Stomach smooth muscle (tissue), 2 donors: ENCODE results near the gene C16orf96.

Source experiments
- H3K27ac ChIP-seq: one replicate; pipeline ENCODE4 v1.7.0; 2013; ENCODE audit warnings: mild to moderate bottlenecking, low read length, inconsistent platforms
- H3K27me3 ChIP-seq, 2 donors: one replicate each; pipeline ENCODE4 v1.7.0; 2013; ENCODE audit warnings: low read length in 2 of 2; ENCODE audit not compliant: insufficient read depth in 2 of 2, control insufficient read depth in 1 of 2
- H3K36me3 ChIP-seq, 2 donors: one replicate each; pipeline ENCODE4 v1.7.0; 2013; ENCODE audit warnings: low read length in 2 of 2; ENCODE audit not compliant: control insufficient read depth in 2 of 2, insufficient read depth in 2 of 2
- H3K4me1 ChIP-seq: one replicate; pipeline ENCODE4 v1.7.0; 2013; ENCODE audit warnings: low read length; ENCODE audit not compliant: control insufficient read depth, insufficient read depth
- H3K4me3 ChIP-seq, 2 donors: one replicate each; pipeline ENCODE4 v1.7.0; 2013; ENCODE audit warnings: low read length in 2 of 2
- H3K9ac ChIP-seq, 2 donors: one replicate each; pipeline ENCODE4 v1.7.0; 2013; ENCODE audit warnings: low read length in 2 of 2, mild to moderate bottlenecking in 1 of 2
- H3K9me3 ChIP-seq, 2 donors: one replicate each; pipeline ENCODE4 v1.7.0; 2013; ENCODE audit warnings: low read length in 2 of 2; ENCODE audit not compliant: control insufficient read depth in 2 of 2
- donor health status: healthy.
- donor health status: Pancreatic carcinoma.

C16orf96 gene

GRCh38 chr16:4588386-4588785 is 32.2 kb downstream of the C16orf96 start:
- no peaks in the 10 kb centered on the region for H3K4me1 ChIP-seq
- no peak overlapping the region for H3K4me3 ChIP-seq

DNA sequence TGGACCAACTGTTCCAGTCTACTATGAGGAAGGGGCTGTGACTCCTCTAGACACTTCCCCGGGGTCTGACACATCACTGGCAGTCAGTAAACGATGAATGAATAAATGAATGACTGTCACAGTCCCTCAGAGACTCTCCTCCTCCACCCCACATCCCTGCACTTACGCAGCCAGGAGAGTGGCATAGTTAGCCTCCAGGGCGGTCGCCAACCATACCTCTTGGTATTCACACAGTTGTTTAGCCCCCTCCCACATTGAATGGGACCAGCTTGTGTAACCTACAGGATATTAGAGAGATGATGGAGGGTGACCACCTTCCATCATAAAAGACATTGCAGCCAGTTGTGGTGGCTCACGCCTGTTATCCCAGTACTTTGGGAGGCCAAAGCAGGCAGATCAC is 32.8 kb downstream of the C16orf96 start:
- H3K27ac ChIP-seq: no peak overlapping the region
- H3K4me3 ChIP-seq: no peak overlapping the region
- no peak overlapping the region for H3K9ac ChIP-seq
- H3K4me1 ChIP-seq: no peaks in the 10 kb centered on the region
- H3K36me3 ChIP-seq: no peaks in the 10 kb centered on the region
- peaks cover 0 to 3% of the 10 kb centered on the region in 2 donors for H3K9me3 ChIP-seq
- peaks cover 0 to 13% of the 10 kb centered on the region in 2 donors for H3K27me3 ChIP-seq

More at GRCh38 chr16:4588386-4588785, 32.2 kb downstream of the C16orf96 start:
- peaks cover 0 to 3% of the 10 kb centered on the region in 2 donors for H3K9me3 ChIP-seq
- H3K36me3 ChIP-seq: no peaks in the 10 kb centered on the region
- H3K9ac ChIP-seq: no peak overlapping the region
- H3K27ac ChIP-seq: no peak overlapping the region
- H3K27me3 ChIP-seq: peaks cover 0 to 13% of the 10 kb centered on the region in 2 donors

GRCh38 chr16:4591191-4591590 is 35.1 kb downstream of the C16orf96 start:
- Histone ChIP-seq H3K4me1 (no peaks in the 10 kb centered on the region), H3K4me3 (no peak overlapping the region), H3K9ac (no peak overlapping the region), H3K36me3 (no peaks in the 10 kb centered on the region), H3K9me3 (peaks cover 0 to 3% of the 10 kb centered on the region in 2 donors), H3K27me3 (peaks cover 0 to 11% of the 10 kb centered on the region in 2 donors), H3K27ac (no peak overlapping the region)

DNA sequence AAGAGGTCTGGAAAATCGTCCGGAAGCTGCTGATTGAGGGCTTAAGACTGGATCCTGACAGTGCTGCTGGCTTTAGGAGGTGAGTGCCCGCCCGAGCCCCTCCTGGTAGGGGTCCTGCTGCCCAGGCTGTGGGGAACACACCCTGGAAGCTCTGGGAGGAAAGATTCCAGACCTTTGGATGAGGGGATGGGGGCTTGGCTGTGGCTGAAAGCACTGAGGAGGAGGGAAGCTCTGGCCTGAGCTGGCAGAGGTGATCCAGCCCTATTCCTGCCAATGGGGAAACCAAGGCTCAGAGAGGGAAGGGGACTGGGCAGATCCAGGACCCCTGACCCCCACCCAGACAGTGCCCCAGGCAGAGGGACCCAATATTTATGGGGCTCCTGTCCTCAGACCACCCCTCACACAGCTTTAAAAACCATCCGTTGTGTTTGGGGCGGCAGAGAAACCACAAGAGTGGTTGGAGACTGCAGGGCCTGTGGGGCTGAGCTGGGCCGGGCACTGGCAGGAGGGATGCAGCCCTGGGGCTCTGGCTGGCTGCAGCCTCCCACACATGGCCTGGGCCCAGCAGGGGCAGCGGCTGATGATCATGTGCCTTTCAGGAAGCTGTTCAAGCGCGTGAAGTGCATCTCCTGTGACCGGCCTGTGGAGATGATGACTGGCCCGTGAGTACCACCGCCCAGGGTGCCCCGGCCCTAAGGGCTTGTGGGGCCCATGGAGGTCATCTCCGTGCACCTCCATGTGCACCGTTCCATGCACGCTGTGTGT is 35.7 kb downstream of the C16orf96 start:
- H3K9me3 ChIP-seq: peaks cover 0 to 3% of the 10 kb centered on the region in 2 donors
- no peak overlapping the region for H3K9ac ChIP-seq
- peaks cover 0 to 7% of the 10 kb centered on the region in 2 donors for H3K27me3 ChIP-seq
- no peaks in the 10 kb centered on the region for H3K4me1 ChIP-seq
- H3K27ac ChIP-seq: no peak overlapping the region
- H3K36me3 ChIP-seq: no peaks in the 10 kb centered on the region
- no peak overlapping the region for H3K4me3 ChIP-seq

DNA sequence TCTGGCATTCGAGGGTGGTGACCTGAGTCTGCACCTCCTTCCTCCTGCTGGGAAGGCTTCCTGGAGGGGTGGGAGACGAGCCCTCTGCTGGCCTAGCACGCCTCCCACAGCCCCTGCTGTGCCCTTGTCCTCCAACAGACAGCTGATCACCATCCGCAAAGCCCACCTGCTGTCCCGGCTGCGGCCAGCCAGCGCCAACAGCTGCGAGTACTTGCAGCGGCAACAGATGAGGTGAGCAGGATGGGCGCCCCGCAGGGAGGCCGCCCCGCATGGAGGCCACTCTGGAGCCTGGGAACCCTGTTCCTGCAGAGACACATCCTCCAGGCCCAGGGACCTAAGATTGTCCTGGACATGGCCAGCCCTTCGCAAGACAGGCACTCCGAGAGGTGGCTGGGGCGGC is 36.9 kb downstream of the C16orf96 start:
- no peak overlapping the region for H3K9ac ChIP-seq
- no peaks in the 10 kb centered on the region for H3K36me3 ChIP-seq
- no peaks in the 10 kb centered on the region for H3K4me1 ChIP-seq
- H3K27ac ChIP-seq: no peak overlapping the region
- no peak overlapping the region for H3K4me3 ChIP-seq
- peaks cover 0 to 6% of the 10 kb centered on the region in 2 donors for H3K27me3 ChIP-seq
- peaks cover 0 to 2% of the 10 kb centered on the region in 2 donors for H3K9me3 ChIP-seq

DNA sequence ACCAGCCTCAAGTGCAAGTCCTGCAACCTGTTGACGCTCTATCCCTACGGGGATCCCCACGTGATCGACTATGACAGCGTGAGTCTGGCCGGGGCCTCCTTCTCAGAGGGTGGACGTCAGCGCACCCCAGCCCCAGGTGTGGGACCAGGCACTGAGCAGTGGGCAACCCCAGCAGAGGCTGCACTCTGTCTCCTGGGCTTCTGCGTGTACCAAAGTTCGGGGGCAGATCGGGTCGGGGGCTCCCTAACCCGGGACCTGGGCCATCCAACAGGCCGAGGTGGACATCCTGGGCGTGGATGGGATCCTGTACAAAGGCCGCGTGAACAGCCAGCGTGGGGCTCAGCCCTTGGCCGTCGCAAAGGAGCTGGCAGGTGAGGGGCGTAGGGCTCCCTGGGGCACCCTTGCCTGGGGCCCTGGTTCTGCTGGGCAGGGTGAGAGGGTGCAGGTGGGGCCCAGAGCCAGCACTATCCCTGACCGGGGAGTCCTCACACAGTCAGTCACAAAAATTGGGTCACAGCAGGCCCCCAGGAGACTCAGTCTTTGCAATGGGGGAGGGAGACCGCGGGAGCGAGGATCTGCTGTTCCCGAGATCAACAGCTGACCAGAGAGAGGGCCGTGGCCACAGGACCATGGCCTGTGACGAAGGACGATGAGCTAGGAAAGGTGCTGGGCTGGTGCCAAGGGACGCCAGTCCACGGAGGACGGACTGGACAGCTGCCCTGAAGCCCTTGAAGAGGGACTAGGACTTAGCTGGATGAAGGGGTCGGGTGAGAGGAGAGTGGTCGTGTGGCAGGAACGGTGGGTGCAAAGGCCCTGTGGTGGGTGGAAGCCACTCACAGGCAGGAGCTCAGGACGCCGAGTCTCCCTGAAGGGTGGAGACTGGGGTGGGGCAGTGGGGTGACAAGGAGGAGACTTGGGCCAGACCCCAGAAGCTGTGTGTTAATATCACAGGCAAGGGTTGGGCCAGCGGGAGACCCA is 38.6 kb downstream of the C16orf96 start:
- Histone ChIP-seq H3K4me3 (no peak overlapping the region), H3K9me3 (no peaks in the 10 kb centered on the region), H3K36me3 (no peaks in the 10 kb centered on the region), H3K9ac (no peak overlapping the region), H3K4me1 (no peaks in the 10 kb centered on the region), H3K27me3 (peaks cover 0 to 5% of the 10 kb centered on the region in 2 donors), H3K27ac (no peak overlapping the region)

- H3K9ac ChIP-seq: no peak overlapping the region
- no peak overlapping the region for H3K4me3 ChIP-seq
- H3K36me3 ChIP-seq: no peaks in the 10 kb centered on the region
- no peak overlapping the region for H3K27ac ChIP-seq
- peaks cover 5 to 8% of the 10 kb centered on the region in 2 donors for H3K27me3 ChIP-seq
- no peaks in the 10 kb centered on the region for H3K9me3 ChIP-seq
- H3K4me1 ChIP-seq: peaks cover 10% of the 10 kb centered on the region
Measured at GRCh38 chr16:4597174-4597573, 41.0 kb downstream of the C16orf96 start.

DNA sequence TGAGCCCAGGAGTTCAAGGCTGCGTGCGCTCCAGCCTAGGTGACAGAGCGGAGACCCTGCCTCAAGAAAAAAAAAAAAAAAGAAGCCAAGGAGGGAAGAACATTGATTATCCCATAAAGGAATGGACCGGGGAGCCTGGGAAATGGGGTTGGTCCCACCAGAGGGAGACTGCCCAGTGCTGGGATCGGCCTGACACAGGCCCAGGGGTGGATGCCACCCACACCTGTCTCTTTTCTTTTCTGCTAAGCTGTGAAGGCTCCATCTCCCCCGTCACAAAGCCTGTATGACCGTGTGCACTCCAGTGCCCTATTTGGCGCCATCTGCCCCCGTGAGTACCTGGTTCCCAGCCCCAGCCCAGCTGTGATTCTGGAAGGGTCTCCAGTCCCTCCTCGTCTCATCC is 42.9 kb downstream of the C16orf96 start:
- no peak overlapping the region for H3K27ac ChIP-seq
- peaks cover 13% of the 10 kb centered on the region for H3K4me1 ChIP-seq
- no peak overlapping the region for H3K9ac ChIP-seq
- no peak overlapping the region for H3K4me3 ChIP-seq
- H3K9me3 ChIP-seq: no peaks in the 10 kb centered on the region
- H3K27me3 ChIP-seq: peaks cover 2 to 8% of the 10 kb centered on the region in 2 donors
- H3K36me3 ChIP-seq: no peaks in the 10 kb centered on the region

DNA sequence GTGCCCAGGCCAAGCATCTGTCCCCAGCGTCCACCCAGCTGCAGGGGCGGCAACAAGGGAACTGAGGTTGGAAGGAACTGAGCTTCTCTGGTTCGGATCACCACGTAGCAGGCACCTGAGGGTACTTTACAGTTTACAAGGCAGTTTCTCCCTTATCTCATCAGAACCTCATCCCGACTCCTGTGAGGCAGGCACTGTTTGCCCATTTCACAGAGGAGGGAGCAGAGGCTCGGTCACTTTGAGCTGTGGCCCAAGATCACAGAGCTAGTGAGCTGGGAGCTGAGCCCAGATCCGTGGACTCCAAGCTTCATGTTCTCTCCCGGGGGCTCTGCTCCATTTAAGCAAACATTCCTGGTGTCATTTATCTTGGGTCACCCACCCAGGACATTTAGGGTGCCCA is 43.4 kb downstream of the C16orf96 start:
- H3K9me3 ChIP-seq: no peaks in the 10 kb centered on the region
- peaks cover 2 to 8% of the 10 kb centered on the region in 2 donors for H3K27me3 ChIP-seq
- no peaks in the 10 kb centered on the region for H3K36me3 ChIP-seq
- peaks cover 13% of the 10 kb centered on the region for H3K4me1 ChIP-seq
- H3K9ac ChIP-seq: no peak overlapping the region
- no peak overlapping the region for H3K4me3 ChIP-seq
- no peak overlapping the region for H3K27ac ChIP-seq

- Histone ChIP-seq H3K27ac (no peak overlapping the region), H3K4me3 (peak overlapping the region in 1 of 2 donors; percentile 47), H3K9me3 (no peaks in the 10 kb centered on the region), H3K9ac (peak overlapping the region; percentile 17 to 29), H3K36me3 (no peaks in the 10 kb centered on the region), H3K4me1 (peaks cover 13% of the 10 kb centered on the region), H3K27me3 (peaks cover 2 to 8% of the 10 kb centered on the region in 2 donors)
Measured at GRCh38 chr16:4601036-4601863, 45.1 kb downstream of the C16orf96 start.
